ENCODE data around the gene RFC3. TPM values are rescaled to one million over a fixed set of nuclear protein-coding genes. Genes with fewer than 3 reads are reported as not detected.

RFC3 gene
- total and polyA plus RNA-seq, 2 experiments from 2014 or later, result 11.5 to 17.7 TPM

DNA sequence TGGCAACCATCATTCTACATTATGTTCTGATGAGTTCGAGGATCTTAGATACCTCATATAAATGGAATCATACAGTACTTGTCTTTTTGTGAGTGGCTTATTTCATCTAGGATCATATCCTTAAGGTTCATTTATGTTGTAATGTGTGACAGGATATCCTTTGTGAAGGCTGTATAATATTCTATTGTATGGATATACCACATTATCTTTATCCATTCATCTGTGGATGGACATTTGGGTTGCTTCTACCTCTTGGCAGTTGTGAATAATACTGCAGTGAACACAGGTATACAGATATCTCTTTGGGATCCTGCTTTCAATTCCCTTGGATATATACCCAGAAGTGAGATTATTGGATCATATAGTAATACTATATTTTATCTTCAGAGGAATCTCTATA lies 33.2 kb upstream of the RFC3 start:
- in situ Hi-C loops (cut with MboI), result no loop called here
- no peak overlapping the region for H3K4me2 ChIP-seq (ENCODE audit: unreplicated experiment)
- no peaks in the 10 kb centered on the region for H3K9me2 ChIP-seq (ENCODE audit: insufficient read depth)
- H3K79me2 ChIP-seq (ENCODE audit: insufficient read depth), result no peaks in the 10 kb centered on the region
- H3K36me3 ChIP-seq (ENCODE audit: low read depth), result no peaks in the 10 kb centered on the region
- no peaks in the 10 kb centered on the region for H3K27me3 ChIP-seq (replicated peaks; ENCODE audit: insufficient read depth)
- DNase-seq, result no peak
- WGBS, 2 experiments (ENCODE audit: low coverage in 1 of 2, low lambda C conversion rate in 2 of 2, missing lambda C conversion rate in 2 of 2), result 95 to 100% methylated on average over 1 of the region's 1 CpG
- peaks cover 9% of the 10 kb centered on the region; the same call in 1 of the 2 replicates for H3K4me1 ChIP-seq (ENCODE audit: insufficient read depth)
- no peaks in the 10 kb centered on the region for H3F3A ChIP-seq (ENCODE audit: insufficient read depth)
- H3K9ac ChIP-seq, result no peak overlapping the region
- no peaks in the 10 kb centered on the region for H4K20me1 ChIP-seq (ENCODE audit: insufficient read depth)
- no peak overlapping the region for H3K4me3 ChIP-seq
- TF ChIP-seq EZH2 (IDR thresholded peaks at IDR 0.05; ENCODE audit: insufficient read depth, poor library complexity, severe bottlenecking) (no peak), EZH2phosphoT487 (IDR thresholded peaks at IDR 0.05; ENCODE audit: insufficient read depth, low read depth) (no peak)
- H3K27ac ChIP-seq, result no peak overlapping the region
- H3K9me3 ChIP-seq (ENCODE audit: low read depth), result no peaks in the 10 kb centered on the region
- no peak overlapping the region for H2AFZ ChIP-seq

GRCh38 chr13:33785384-33785783 lies 32.6 kb upstream of the RFC3 start:
- Histone ChIP-seq H4K20me1 (ENCODE audit: insufficient read depth) (no peaks in the 10 kb centered on the region), H3K27ac (no peak overlapping the region), H3K36me3 (ENCODE audit: low read depth) (no peaks in the 10 kb centered on the region), H3K9me3 (ENCODE audit: low read depth) (no peaks in the 10 kb centered on the region), H3K4me3 (no peak overlapping the region), H3K4me1 (ENCODE audit: insufficient read depth) (peaks cover 9% of the 10 kb centered on the region; the same call in 1 of the 2 replicates), H3K9ac (no peak overlapping the region), H3K4me2 (ENCODE audit: unreplicated experiment) (no peak overlapping the region), H2AFZ (no peak overlapping the region), H3K9me2 (ENCODE audit: insufficient read depth) (no peaks in the 10 kb centered on the region), H3F3A (ENCODE audit: insufficient read depth) (no peaks in the 10 kb centered on the region), H3K79me2 (ENCODE audit: insufficient read depth) (no peaks in the 10 kb centered on the region), H3K27me3 (replicated peaks; ENCODE audit: insufficient read depth) (no peaks in the 10 kb centered on the region)
- no peak for DNase-seq
- 70 to 83% methylated on average over 1 of the region's 1 CpG for WGBS, 2 experiments (ENCODE audit: low coverage in 1 of 2, low lambda C conversion rate in 2 of 2, missing lambda C conversion rate in 2 of 2)
- TF ChIP-seq EZH2 (IDR thresholded peaks at IDR 0.05; ENCODE audit: insufficient read depth, poor library complexity, severe bottlenecking), result no peak
- TF ChIP-seq EZH2phosphoT487 (IDR thresholded peaks at IDR 0.05; ENCODE audit: insufficient read depth, low read depth), result no peak
- in situ Hi-C loops (cut with MboI), result no loop called here

GRCh38 chr13:33787051-33787591 lies 30.8 kb upstream of the RFC3 start:
- H2AFZ ChIP-seq, result peak overlapping the region; percentile 63
- TF ChIP-seq EZH2phosphoT487 (IDR thresholded peaks at IDR 0.05; ENCODE audit: insufficient read depth, low read depth) (no peak), EZH2 (IDR thresholded peaks at IDR 0.05; ENCODE audit: insufficient read depth, poor library complexity, severe bottlenecking) (no peak)
- no peaks in the 10 kb centered on the region for H3K9me2 ChIP-seq (ENCODE audit: insufficient read depth)
- no peaks in the 10 kb centered on the region for H3F3A ChIP-seq (ENCODE audit: insufficient read depth)
- H3K4me1 ChIP-seq (ENCODE audit: insufficient read depth), result peaks cover 9% of the 10 kb centered on the region; the same call in 1 of the 2 replicates
- DNase-seq, result peak; percentile 33
- no peaks in the 10 kb centered on the region for H3K9me3 ChIP-seq (ENCODE audit: low read depth)
- in situ Hi-C loops (cut with MboI), result no loop called here
- H4K20me1 ChIP-seq (ENCODE audit: insufficient read depth), result no peaks in the 10 kb centered on the region
- no peak overlapping the region for H3K9ac ChIP-seq
- no peak overlapping the region for H3K27ac ChIP-seq
- WGBS, 2 experiments (ENCODE audit: low coverage in 1 of 2, low lambda C conversion rate in 2 of 2, missing lambda C conversion rate in 2 of 2), result 46 to 53% methylated on average over 5 to 6 of the region's 6 CpGs
- H3K79me2 ChIP-seq (ENCODE audit: insufficient read depth), result no peaks in the 10 kb centered on the region
- H3K36me3 ChIP-seq (ENCODE audit: low read depth), result no peaks in the 10 kb centered on the region
- H3K4me2 ChIP-seq (ENCODE audit: unreplicated experiment), result peak overlapping the region; percentile 35
- peak overlapping the region; percentile 54 for H3K4me3 ChIP-seq
- H3K27me3 ChIP-seq (replicated peaks; ENCODE audit: insufficient read depth), result no peaks in the 10 kb centered on the region

GRCh38 chr13:33789066-33789606 lies 28.8 kb upstream of the RFC3 start:
- Histone ChIP-seq H3K27ac (no peak overlapping the region), H3K4me1 (ENCODE audit: insufficient read depth) (peaks cover 9% of the 10 kb centered on the region; the same call in 1 of the 2 replicates), H4K20me1 (ENCODE audit: insufficient read depth) (no peaks in the 10 kb centered on the region), H3K4me2 (ENCODE audit: unreplicated experiment) (no peak overlapping the region), H3K79me2 (ENCODE audit: insufficient read depth) (no peaks in the 10 kb centered on the region), H3K36me3 (ENCODE audit: low read depth) (no peaks in the 10 kb centered on the region), H3K4me3 (no peak overlapping the region), H3K27me3 (replicated peaks; ENCODE audit: insufficient read depth) (no peaks in the 10 kb centered on the region), H3K9me2 (ENCODE audit: insufficient read depth) (no peaks in the 10 kb centered on the region), H3F3A (ENCODE audit: insufficient read depth) (no peaks in the 10 kb centered on the region), H3K9ac (no peak overlapping the region), H2AFZ (no peak overlapping the region), H3K9me3 (ENCODE audit: low read depth) (no peaks in the 10 kb centered on the region)
- TF ChIP-seq EZH2phosphoT487 (IDR thresholded peaks at IDR 0.05; ENCODE audit: insufficient read depth, low read depth) (no peak), EZH2 (IDR thresholded peaks at IDR 0.05; ENCODE audit: insufficient read depth, poor library complexity, severe bottlenecking) (no peak)
- in situ Hi-C loops (cut with MboI), result no loop called here
- DNase-seq, result no peak
- WGBS, 2 experiments (ENCODE audit: low coverage in 1 of 2, low lambda C conversion rate in 2 of 2, missing lambda C conversion rate in 2 of 2), result 50 to 67% methylated on average over 1 of the region's 1 CpG

All from GM23248 (cell line).